BJ (cell line): ENCODE data around the gene ACSL3. TPM values are rescaled to one million over a fixed set of nuclear protein-coding genes. Genes with fewer than 3 reads are reported as not detected.

Experiments
- CTCF ChIA-PET: fragments of 350-600 bp; formaldehyde crosslinking; extraction: SDS; loops from one replicate; lab custom pipeline; 2021; ENCODE audit warnings: antibody characterized with exemption, inconsistent platforms; lab: Yijun Ruan, JAX
- POLR2A ChIA-PET: fragments of 300-600 bp; sonication (Branson Sonifier 250); formaldehyde crosslinking; extraction: SDS; loops from one replicate; lab custom pipeline; 2021; ENCODE audit warnings: antibody characterized with exemption; lab: Charles Lee
- DNase-seq: peaks from one replicate; pipeline ENCODE4 v3.0.0-alpha.2; 2011; ENCODE audit warnings: low read depth
- H3K27me3 ChIP-seq: 2 replicates; pipeline ENCODE4 v1.6.0; 2011; ENCODE audit warnings: low read length; ENCODE audit not compliant: control insufficient read depth, insufficient read depth
- H3K36me3 ChIP-seq: 2 replicates; pipeline ENCODE4 v1.5.1; 2011; ENCODE audit warnings: low read length; ENCODE audit not compliant: control insufficient read depth, insufficient read depth
- H3K4me3 ChIP-seq: 2 replicates; pipeline ENCODE4 v1.5.1; 2011; ENCODE audit warnings: low read depth, mild to moderate bottlenecking, control low read depth, low read length
- CTCF ChIP-seq: IDR thresholded peaks from 2 replicates; pipeline ENCODE4 v1.5.1; 2011; ENCODE audit warnings: low read depth, mild to moderate bottlenecking, control low read depth, inconsistent platforms, low read length, moderate library complexity; ENCODE audit not compliant: insufficient read depth
- polyA minus RNA-seq: library from RNA; depleted of rRNA, polyadenylated mRNA; stranded (reverse); fragments of >200 nt; gene quantifications from 2 replicates; pipeline ENCODE4 v1.2.3, GENCODE V29; 2011; rRNA and poly(A)+ RNA removed
- polyA plus RNA-seq: library from polyadenylated mRNA; depleted of rRNA; stranded (reverse); fragments of >200 nt; gene quantifications from 2 replicates; pipeline ENCODE4 v1.2.3, GENCODE V29; 2011; rRNA removed

ACSL3 gene
- 46.3 and 56.8 TPM in 2 replicates for polyA plus RNA-seq
- 43.6 and 51.9 TPM in 2 replicates for polyA minus RNA-seq

DNA sequence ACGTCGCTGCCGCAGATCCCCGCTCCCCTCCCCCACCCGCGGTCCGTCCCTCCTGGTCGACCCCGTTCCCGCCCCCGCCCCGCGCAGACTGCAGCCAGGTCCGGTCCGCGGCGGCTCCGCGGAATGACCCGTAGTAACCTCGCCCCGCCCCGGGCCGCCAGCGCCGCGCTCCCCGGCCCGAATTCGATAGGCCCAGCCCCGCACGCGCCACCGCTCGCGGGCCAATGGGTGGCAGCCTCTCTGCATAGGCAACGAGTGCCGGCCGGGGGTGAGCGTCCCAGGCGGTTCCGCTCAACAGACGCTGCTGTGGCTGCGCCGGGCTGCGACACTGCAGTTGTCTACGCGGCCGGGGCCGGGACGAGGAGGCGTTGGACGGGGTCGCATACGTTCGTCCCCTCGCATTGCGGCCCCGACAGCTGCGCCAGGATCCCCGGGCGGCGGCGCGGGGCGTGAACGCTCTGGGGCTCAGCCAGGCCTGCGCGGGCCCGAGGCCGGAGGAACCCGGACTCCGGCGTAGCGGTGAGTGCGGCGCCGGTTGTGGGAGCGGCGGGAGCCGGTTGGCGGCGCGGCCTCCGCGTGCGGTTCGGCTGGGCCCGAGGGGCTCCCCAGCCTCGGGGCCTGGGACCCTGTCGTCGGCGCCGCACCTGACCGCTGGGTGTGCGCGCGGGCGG lies at the start of gene ACSL3:
Gene ACSL3 (plus strand): TSS at position 297 of the 671 bp plus-strand sequence. CDS start 47,737 bp downstream, outside the sequence.
- DNase-seq: no peak
- ChIA-PET CTCF (interaction anchor here (0.8 to 6.7 kb wide), 6 partner anchors 10 to 157 kb away, joined by 3 to 46 read pairs (median 4); no protein-coding TSS in a partner anchor), POLR2A (interaction anchor here (0.6 to 1.2 kb wide), 3 partner anchors 17 to 158 kb away, joined by 4 read pairs; no protein-coding TSS in a partner anchor)
- Histone ChIP-seq H3K4me3 (peak within 1 kb of the TSS; percentile 93), H3K27me3 (no peaks in the 10 kb centered on the region), H3K36me3 (no peaks in the 10 kb centered on the region)
- no peak for TF ChIP-seq CTCF

DNA sequence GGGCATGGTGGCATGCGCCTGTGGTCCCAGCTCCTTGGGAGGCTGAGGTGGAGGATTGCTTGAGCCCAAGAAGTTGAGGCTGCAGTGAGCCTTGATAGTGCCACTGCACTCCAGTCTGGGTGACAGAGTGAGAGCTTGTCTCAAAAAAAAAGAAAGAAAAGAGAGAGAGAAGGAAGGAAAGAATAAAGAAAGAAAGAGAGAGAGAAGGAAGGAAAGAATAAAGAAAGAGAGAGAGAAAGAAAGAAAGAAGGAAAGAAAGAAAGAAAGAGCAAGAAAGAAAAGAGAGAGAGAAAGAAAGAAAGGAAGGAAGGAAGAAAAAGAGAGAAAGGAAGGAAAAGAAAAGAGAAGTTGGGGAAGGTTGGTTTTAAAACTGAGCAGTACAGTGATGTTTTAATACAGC lies 49.0 kb upstream of the ACSL3 start:
- POLR2A ChIA-PET: no interaction called here
- Histone ChIP-seq H3K4me3 (no peak overlapping the region), H3K27me3 (no peaks in the 10 kb centered on the region; the same call in 1 of the 2 replicates), H3K36me3 (no peaks in the 10 kb centered on the region)
- no peak for DNase-seq
- CTCF ChIA-PET: interaction anchor here (0.7 to 1.3 kb wide), 3 partner anchors 14 to 55 kb away, joined by 3 read pairs; no protein-coding TSS in a partner anchor
- no peak for TF ChIP-seq CTCF

GRCh38 chr2:222813177-222813843 lies 47.5 kb upstream of the ACSL3 start:
- Histone ChIP-seq H3K4me3 (no peak overlapping the region), H3K27me3 (no peaks in the 10 kb centered on the region), H3K36me3 (no peaks in the 10 kb centered on the region)
- no peak for DNase-seq
- POLR2A ChIA-PET: interaction anchor here (0.5 kb wide), 1 partner anchor 51 kb away, joined by 7 read pairs; no protein-coding TSS in a partner anchor
- no peak for TF ChIP-seq CTCF
- CTCF ChIA-PET: interaction anchor here (1.4 kb wide), 1 partner anchor 17 kb away, joined by 3 read pairs; no protein-coding TSS in a partner anchor

DNA sequence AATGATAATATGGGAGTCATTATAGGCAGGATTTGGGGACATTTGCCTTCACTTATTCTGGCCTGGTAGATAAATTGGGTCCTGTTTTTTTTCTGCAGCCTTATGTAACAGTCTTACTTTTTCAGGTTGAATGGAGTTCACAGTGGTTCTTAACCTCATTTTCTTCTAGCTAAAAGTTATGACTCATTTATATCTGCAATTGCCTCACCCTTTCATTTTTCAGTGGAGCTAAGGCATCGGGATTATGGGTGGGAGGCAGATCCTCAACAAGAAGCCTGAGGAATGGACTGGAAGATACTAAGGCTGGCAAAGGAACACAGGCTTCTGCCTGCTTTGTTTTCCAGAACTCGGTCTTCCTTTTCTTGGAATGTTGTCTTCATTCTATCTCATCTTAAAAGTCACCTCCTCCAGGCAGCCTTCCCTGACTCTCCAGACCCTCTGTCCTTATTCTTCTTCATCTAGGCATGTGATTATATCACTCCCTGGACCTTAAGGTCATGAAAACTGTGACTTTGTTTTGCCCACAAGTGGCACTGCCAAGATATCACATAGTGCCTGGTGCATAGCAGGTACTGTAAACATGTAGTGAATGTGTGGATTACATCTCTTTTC lies 41.0 kb upstream of the ACSL3 start:
- ChIA-PET CTCF (interaction anchor here (1.0 kb wide), 1 partner anchor 14 kb away, joined by 3 read pairs; no protein-coding TSS in a partner anchor), POLR2A (no interaction called here)
- H3K27me3 ChIP-seq: no peaks in the 10 kb centered on the region
- DNase-seq: peak; percentile 52
- no peak for TF ChIP-seq CTCF
- H3K4me3 ChIP-seq: no peak overlapping the region
- no peaks in the 10 kb centered on the region for H3K36me3 ChIP-seq
